NCI-H446 (cell line): Measurements from ENCODE around the gene ATXN7L1.
A peak's percentile ranks its signal among the peaks of the same experiment; 100 is the strongest.

Source experiments
- DNase-seq, 2 experiments: peaks; one replicate each; lab custom pipeline; 2025; lab: John Stamatoyannopoulos, UW

Gene ATXN7L1

GRCh38 chr7:105828141-105828540 is 48.3 kb downstream of the ATXN7L1 start:
- no peak for DNase-seq

GRCh38 chr7:105827151-105827875 is 49.1 kb downstream of the ATXN7L1 start:
- DNase-seq: no peak

GRCh38 chr7:105826143-105826542 is 50.3 kb downstream of the ATXN7L1 start:
- peak in 1 of 2 experiments; percentile 12 for DNase-seq

- DNase-seq: no peak
These were observed 51.0 kb downstream of the ATXN7L1 start for GRCh38 chr7:105825371-105825770.

DNA sequence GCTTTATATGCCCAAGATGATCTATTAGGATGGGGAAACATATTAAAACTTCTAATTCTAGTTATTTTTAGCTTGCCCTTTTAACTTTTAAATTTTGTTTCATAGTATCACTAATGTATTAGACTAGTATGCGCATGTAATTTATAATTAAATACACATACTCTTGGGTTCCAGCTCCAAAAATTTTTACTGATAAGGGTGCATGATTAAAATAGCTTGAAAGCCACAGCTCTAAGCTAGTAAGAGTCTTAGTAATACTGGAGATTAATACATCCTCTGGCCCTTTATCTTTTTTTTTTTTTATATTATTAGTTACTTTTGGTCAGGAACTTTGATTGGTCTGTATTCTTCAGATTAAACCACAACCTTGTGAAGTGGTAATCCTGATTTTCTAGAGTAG is 53.6 kb downstream of the ATXN7L1 start:
- no peak for DNase-seq

- no peak for DNase-seq
These were observed 54.9 kb downstream of the ATXN7L1 start for GRCh38 chr7:105821527-105821926.

DNA sequence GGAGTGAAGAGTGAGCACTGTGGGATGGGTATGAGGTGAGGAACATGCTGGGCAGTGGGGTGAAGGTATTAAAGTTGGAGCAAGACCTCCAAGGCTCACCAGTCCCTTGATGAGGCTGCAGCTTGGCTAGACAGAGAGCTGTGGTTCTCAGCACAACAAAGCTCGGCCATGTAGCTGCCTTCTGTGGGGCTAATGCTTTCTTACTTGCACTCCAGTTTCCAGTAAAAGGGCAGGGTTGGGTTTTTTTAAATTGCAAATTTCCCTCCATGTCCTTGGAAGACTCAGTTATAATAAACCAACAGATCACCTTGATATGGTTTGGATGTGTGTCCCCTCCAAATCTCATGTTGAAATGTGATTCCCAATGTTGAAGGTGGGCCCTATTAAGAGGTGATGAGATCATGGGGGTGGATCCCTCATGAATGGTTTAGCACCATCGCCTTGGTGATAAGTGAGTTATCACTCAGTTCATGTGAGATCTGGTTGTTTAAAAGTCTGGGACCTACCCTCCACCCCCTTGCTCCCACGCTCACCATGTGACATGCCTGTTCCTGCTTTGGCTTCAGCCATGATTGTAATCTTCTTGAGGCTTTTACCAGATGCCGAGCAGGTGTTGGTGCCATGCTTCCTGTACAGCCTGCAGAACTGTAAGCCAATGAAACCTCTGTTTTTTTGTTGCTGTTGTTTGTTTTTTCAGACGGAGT is 55.9 kb downstream of the ATXN7L1 start:
- no peak for DNase-seq

- DNase-seq: no peak
These were observed 56.8 kb downstream of the ATXN7L1 start for GRCh38 chr7:105819559-105819958.

DNA sequence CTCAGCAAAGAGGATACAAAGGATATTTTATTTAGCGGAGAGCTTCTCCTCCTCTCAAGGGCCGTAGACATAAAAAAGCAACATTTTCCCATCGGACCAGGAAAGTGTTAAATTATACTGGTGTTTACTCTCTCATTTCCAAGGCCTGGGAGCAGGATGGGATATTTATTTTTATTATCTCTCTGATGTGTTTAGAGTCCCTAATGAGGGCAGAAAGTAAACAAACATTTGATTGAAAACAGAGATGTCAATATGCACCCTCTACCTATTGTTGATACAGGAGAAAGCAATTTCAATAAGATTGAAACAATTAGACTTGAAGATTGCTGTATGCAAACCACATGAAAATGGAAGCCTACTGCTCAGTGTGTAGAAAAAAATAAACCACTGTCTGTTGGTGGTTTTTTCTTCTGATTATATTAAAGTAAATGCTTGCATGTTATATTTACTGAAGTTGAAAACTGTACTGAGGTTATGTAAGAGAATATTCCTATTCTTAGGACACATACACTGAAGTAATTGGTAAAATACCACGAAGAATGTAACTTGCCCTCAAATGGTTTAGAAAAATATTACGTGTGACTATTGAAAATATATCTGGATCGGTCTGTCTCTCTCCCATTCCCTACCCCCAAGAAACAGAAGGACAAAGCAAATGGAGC is 59.3 kb downstream of the ATXN7L1 start:
- no peak for DNase-seq

DNA sequence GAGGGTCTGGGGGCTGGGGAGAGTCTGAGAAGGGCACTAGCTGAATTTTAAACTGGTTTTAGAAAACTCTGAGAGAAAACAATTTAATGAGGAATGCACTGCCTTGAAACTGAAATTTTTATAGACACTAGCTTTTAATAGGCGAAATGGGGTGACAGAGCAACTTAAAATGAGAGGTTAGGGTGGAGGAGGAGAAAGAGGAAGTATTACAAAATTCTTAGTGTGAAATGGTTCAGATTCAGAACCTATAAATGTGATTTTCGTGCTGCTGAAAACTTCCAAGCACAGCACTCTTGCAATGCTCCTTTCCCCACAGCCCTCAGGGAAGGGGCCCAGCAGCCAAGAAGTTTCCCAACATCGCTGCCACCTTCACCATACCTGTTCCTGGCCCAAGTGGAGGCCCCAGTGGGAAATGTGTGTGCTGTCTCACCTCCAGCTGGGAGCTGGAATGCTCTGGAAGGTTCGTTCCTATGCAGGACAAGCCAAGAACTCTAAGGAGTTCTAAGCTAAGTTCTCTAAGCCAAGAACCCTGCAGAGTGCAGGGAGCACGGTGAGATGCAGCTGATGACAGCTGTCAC is 60.0 kb downstream of the ATXN7L1 start:
- no peak for DNase-seq

DNA sequence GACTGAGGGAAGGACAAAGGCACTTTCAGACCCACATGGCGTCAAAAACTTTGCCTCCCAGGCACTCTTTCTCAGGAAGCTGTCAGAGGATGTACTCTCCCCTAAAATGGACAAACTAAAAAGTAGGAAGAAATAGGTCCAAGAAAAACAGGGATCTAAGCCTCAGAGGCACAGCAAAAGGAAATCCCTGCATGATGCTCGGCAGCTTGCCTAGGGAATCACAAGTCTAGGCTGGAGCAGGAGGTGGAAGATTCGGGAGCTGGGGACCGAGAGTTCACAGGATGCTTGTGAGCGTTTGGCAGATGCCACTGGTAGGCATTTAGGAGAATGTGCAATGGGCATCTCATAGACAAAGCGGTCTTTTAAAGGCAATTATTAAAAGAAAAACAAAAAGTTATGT is 60.8 kb downstream of the ATXN7L1 start:
- DNase-seq: no peak

GRCh38 chr7:105814481-105814880 is 61.9 kb downstream of the ATXN7L1 start:
- no peak for DNase-seq

- no peak for DNase-seq
These were observed 65.1 kb downstream of the ATXN7L1 start for GRCh38 chr7:105811189-105811847.

GRCh38 chr7:105810556-105810955 is 65.8 kb downstream of the ATXN7L1 start:
- no peak for DNase-seq

- no peak for DNase-seq
These were observed 67.5 kb downstream of the ATXN7L1 start for GRCh38 chr7:105808703-105809590.

DNA sequence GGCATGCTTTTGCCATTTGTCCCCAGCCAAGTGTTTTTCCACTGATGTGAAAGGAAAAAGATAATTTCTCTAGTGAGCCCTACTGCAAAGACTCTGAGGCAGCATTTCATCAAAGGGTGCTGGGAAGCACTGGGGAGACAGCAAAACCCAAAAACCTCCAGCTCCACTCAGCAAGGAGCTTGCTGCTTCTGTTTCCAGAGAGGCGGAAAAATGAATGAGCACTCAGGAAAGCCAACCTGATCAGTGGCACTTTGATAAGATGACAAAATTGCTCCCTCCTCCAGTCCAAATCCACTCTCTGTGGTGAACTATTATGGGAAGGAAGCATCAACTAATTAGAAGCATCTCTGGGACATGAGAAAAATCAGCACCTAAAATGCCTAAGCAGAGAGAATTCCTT is 68.2 kb downstream of the ATXN7L1 start:
- no peak for DNase-seq

DNA sequence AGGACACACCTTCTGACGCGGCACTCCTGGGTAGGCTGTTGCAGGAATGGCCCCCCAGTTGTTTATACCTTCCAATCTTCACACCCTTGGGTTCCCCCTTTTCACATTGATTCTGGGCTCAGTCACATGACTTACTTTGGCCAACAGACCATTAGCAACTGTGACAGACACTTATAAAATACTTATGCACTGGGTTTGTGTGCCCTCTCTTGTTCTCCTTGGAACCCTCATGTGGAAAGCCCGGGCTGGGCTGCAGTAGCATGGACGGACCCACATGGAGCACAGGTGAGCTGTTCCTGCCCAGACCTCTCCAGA is 69.0 kb downstream of the ATXN7L1 start:
- no peak for DNase-seq

DNA sequence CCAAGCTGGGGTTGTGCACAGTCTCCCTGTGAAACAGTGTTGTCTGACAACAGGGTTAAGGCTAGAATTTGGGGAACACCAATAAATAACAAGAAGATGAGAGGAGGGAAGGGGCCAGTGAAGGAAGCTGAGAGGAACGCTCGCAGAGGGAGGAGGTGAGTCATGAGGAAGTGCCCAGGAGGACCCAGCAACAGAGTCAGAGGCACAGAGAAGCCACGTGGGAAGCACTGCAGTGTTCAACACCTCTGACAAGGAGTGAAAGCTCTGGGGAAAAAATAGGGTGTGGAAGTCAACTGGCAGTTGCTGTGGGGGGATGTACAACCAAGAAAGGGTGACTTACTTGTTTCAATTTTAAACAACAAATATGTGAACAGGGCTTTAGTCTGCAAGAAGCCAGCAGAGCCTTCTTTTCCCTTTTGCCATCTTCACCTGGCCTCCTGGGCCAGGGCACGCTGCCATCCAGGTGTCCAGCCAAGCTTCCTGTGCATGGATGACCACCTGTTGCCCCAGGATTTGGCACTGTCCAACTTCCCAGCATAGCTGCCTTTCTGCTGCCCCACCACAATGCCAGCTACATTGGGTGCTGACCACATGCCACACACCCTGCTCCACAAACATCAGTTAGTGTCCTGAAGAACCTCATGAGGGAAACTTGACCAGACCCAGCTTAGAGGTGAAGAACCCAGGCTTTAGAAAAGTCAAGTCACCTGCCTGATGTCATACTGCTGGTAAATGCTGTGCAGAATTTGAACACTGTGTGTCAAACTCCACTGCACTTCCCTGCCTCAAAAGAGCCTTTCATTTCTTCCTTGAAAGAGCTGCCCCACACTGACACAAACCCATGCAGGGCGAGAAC is 69.6 kb downstream of the ATXN7L1 start:
- DNase-seq: no peak

DNA sequence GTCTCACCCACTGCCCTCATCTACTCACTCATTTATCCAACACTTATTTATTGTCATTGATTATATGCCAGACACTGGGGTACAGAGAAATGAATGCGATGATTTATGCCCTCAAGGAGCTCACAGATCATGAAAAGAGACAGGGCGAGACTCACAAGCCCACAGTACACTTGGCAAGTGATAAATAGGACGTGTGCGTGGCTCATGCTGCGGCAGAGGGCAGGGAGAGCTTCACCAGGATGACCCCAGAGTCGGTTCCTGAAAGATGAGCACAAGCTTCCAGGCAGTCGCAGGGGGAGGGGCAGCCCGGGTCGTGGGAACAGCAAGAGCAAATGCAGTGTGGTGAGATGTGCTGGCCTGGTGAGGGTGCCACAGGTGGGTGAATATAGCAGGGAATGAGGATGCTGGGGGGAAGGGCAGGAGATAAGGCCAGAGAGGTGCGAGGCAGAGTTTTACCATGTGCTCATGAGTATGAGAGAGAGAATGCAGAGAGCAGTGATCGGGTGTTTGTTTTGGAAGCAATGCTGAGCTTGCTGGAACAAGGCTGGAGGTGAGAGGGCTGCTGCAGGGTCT is 70.9 kb downstream of the ATXN7L1 start:
- DNase-seq: no peak

DNA sequence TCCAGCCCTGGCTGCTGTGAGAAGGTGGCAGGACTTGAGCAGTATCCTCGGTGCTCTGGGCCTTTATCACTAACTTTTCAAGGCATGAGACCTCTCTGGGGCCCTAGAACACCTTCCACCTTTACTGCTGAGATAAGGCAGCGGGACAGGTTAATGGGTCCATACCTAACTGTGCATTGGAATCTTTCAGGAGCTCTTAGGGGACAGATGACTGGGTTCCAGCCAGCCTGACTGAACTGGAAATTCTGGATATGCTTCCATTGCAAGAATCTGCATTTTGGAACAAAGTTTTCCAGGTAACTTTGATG is 73.0 kb downstream of the ATXN7L1 start:
- no peak for DNase-seq
